DND-41 (cell line): ENCODE results near the gene DPF3.

Experiments used
- CTCF ChIP-seq: IDR thresholded peaks from 2 replicates; pipeline ENCODE4 v1.5.1; 2012; ENCODE audit warnings: borderline replicate concordance, low read length, moderate library complexity, mild to moderate bottlenecking; ENCODE audit not compliant: poor library complexity, severe bottlenecking; ENCODE audit errors: extremely low read depth
- EZH2 ChIP-seq: IDR thresholded peaks from 3 replicates; pipeline ENCODE4 v1.6.1; 2012; ENCODE audit warnings: borderline replicate concordance, low read depth, mild to moderate bottlenecking, moderate library complexity, low read length, inconsistent platforms; ENCODE audit not compliant: severe bottlenecking

GRCh38 chr14:72600551-72601330 is 293.2 kb downstream of the DPF3 start:
- no peak for TF ChIP-seq CTCF
- no peak for TF ChIP-seq EZH2
